OCI-LY1 (cell line): ENCODE data around the gene EVL.

Experiments used
- EZH2 ChIP-seq: fragments of 200-600 bp; sonication (generic), shearing (Covaris generic); IDR thresholded peaks from 2 replicates; pipeline ENCODE4 v1.8.0; 2017; ENCODE audit warnings: borderline replicate concordance, mixed run types, mild to moderate bottlenecking, antibody characterized with exemption, low read length, moderate library complexity, mixed read lengths
- TF ChIP-seq, protein P1 (sequence below): fragments of 200-600 bp; sonication (generic), shearing (Covaris generic); IDR thresholded peaks from 2 replicates; pipeline ENCODE4 v1.5.1; 2017; ENCODE audit warnings: mild to moderate bottlenecking, antibody characterized with exemption, low read length, moderate library complexity, mixed read lengths

DNA sequence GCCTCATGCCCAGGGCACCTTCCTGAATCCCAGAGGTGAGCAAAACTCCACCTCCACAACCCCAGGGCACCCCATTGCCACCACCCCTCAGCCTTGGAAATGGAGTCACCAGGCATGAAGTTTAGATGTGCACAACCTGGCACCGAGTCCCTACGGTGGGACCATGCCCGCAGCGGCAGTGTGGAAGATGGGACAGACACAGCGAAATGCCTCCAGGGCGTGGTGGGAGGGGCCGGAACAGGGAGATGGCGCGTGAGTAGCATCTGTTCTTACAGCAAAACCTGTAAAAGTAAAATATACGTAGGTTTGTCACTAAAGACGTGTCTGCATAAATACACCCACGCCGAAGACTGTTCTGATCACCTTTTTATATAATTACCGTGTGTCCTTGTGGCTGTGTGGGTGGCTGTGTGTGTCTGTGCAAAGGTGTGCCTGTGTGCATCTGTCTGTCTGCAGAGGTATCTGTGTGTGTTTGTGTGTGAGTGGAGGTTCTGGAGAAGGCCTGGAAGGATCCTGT is 111.6 kb downstream of the EVL start:
- TF ChIP-seq, protein P1, sequence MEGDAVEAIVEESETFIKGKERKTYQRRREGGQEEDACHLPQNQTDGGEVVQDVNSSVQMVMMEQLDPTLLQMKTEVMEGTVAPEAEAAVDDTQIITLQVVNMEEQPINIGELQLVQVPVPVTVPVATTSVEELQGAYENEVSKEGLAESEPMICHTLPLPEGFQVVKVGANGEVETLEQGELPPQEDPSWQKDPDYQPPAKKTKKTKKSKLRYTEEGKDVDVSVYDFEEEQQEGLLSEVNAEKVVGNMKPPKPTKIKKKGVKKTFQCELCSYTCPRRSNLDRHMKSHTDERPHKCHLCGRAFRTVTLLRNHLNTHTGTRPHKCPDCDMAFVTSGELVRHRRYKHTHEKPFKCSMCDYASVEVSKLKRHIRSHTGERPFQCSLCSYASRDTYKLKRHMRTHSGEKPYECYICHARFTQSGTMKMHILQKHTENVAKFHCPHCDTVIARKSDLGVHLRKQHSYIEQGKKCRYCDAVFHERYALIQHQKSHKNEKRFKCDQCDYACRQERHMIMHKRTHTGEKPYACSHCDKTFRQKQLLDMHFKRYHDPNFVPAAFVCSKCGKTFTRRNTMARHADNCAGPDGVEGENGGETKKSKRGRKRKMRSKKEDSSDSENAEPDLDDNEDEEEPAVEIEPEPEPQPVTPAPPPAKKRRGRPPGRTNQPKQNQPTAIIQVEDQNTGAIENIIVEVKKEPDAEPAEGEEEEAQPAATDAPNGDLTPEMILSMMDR = no peak
- no peak for TF ChIP-seq EZH2
